ENCODE data around the gene RPP21.

RPP21 gene

DNA sequence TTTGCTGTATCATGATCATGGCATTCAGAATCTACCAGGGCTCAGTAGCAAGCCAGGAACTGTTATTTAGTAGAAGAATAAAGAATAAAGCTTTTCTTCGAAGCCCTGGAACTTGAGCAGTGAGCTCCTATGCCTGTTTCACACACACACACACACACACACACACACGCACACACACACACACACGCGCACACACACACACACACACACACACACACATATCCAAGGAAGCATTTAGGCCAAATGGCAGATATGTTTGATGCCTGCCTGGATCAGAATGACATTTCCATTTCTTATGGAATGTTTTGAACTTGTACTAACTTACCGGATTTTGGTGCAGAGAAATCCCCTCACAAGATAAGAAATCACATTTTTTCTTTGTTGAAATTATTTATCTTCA, 35.5 kb downstream of the RPP21 start:
- no peak for DNase-seq (ENCODE audit: low spot score)

DNA sequence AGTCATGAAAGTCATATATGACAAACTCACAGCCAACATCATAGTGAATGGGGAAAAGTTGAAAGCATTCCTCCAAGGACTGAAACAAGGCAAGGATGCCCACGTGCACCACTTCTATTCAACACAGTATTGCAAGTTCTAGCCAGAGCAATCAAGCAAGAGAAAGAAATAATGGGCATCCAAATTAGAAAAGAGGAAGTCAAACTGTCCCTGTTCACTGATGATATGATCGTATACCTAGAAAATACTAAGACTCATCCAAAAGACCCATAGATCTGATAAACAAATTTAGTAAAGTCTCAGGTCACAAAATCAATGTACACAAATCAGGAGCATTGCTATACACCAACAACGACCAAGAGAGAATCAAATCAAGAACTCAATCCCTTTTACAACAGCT, 41.2 kb downstream of the RPP21 start:
- DNase-seq (ENCODE audit: low spot score): no peak

DNA sequence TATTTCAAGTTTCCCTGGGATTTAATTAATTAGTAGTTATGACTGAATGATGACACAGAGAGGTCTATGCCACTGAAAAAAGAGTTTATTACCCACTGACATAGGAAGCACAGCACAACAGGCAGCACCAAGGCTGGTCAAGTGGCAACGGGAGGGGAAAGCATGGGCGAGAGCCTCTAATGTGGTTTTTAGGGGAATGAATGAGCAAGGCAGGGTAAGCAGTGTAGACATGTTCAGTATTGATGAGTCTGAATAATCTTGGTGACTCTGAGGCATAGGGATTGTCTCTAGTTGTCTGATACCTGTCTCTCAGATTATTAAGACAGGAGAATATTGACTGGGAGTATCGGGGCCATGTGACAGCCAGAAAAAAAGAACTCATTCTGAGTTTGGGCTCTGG, 46.3 kb downstream of the RPP21 start:
- DNase-seq (ENCODE audit: low spot score): no peak

DNA sequence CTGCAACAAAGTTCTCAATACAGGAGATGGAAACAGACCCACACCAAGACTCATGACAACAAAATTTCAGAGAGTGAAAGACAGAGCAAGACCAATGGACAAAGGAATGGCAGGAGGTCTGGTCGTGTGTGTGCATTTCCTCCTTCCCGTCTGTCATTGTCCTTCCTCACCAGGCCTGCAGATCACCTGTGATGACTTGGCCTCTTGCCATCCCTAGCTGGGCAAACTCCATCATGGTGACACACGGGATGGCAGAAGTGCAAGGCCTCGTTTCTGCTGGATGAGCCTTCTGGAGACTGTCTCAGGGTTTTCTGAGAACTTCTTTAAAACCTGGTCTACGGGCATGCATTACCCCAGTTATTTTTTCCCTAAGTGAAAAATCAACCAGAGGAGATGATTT, 49.2 kb downstream of the RPP21 start:
- DNase-seq (ENCODE audit: low spot score): no peak

Measured in putamen (tissue), 1 donor.